Measurements from ENCODE around the gene STX8.

DNA sequence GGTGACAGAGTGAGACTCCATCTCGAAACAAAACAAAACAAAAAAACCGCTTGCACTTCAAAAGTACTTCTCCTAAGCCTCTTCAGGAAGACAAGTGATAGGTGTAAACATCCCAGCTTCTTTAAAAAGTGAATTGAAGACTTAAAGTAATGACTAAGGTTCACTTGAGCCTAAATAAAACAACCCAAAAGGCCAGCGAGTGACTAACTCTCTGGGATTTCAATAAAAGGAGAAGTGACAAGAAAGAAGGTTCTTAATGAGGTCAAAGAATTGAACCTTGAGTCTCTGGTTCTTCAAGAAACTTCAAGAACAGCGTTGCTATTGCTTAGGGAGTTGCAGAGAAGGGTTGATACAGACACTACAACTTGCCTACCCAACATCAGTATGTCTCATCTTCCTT, 42.2 kb downstream of the STX8 start:
- TF ChIP-seq, protein P1, sequence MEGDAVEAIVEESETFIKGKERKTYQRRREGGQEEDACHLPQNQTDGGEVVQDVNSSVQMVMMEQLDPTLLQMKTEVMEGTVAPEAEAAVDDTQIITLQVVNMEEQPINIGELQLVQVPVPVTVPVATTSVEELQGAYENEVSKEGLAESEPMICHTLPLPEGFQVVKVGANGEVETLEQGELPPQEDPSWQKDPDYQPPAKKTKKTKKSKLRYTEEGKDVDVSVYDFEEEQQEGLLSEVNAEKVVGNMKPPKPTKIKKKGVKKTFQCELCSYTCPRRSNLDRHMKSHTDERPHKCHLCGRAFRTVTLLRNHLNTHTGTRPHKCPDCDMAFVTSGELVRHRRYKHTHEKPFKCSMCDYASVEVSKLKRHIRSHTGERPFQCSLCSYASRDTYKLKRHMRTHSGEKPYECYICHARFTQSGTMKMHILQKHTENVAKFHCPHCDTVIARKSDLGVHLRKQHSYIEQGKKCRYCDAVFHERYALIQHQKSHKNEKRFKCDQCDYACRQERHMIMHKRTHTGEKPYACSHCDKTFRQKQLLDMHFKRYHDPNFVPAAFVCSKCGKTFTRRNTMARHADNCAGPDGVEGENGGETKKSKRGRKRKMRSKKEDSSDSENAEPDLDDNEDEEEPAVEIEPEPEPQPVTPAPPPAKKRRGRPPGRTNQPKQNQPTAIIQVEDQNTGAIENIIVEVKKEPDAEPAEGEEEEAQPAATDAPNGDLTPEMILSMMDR (IDR thresholded peaks at IDR 0.05) = no peak
- TF ChIP-seq POLR2A (IDR thresholded peaks at IDR 0.05) = no peak
